K562 (cell line): ENCODE measurements around the gene ORAI2. TPM values are rescaled to one million over a fixed set of nuclear protein-coding genes. Genes with fewer than 3 reads are reported as not detected.

Experiments used
- CEBPZ ChIP-seq: fragments of 150-350 bp; IDR thresholded peaks from 2 replicates; pipeline ENCODE4 v1.6.1; 2014; ENCODE audit warnings: low read depth, mild to moderate bottlenecking, low read length, borderline replicate concordance
- DIDO1 ChIP-seq: fragments of 450-650 bp; IDR thresholded peaks from 2 replicates; pipeline ENCODE4 v1.6.1; 2016; ENCODE audit warnings: low read depth, missing biosample characterization, missing genetic modification characterization
- ETV5 ChIP-seq: sonication (generic); formaldehyde crosslinking; IDR thresholded peaks from 2 replicates; pipeline ENCODE4 v1.4.0; 2020; ENCODE audit warnings: low read depth, mild to moderate bottlenecking, missing genetic modification reagents
- HDAC6 ChIP-seq: IDR thresholded peaks from 2 replicates; pipeline ENCODE4 v1.6.1; 2012; ENCODE audit warnings: low read depth, mild to moderate bottlenecking, control low read depth, inconsistent platforms, low read length, moderate library complexity
- HDAC8 ChIP-seq: fragments of 450-650 bp; IDR thresholded peaks from 2 replicates; pipeline ENCODE4 v1.6.1; 2016; ENCODE audit warnings: mild to moderate bottlenecking, missing genetic modification characterization, moderate library complexity, missing compliant biosample characterization
- IRF1 ChIP-seq: sonication (generic); formaldehyde crosslinking; IDR thresholded peaks from 2 replicates; pipeline ENCODE4 v1.8.0; 2022; ENCODE audit warnings: missing genetic modification reagents, mild to moderate bottlenecking, borderline replicate concordance
- JUND ChIP-seq, 2 experiments: IDR thresholded peaks; 2 replicates in 1 of 2; 3 replicates in 1 of 2; pipeline ENCODE4 v1.6.1; 2011; ENCODE audit warnings: borderline replicate concordance in 2 of 2, low read depth in 2 of 2, low read length in 2 of 2, improper control_type of control experiment in 1 of 2, missing biosample characterization in 1 of 2, missing genetic modification characterization in 1 of 2, missing genetic modification reagents in 1 of 2
- MAFK ChIP-seq: IDR thresholded peaks from 2 replicates; pipeline ENCODE4 v1.6.1; 2011; ENCODE audit warnings: low read length, improper control_type of control experiment
- MITF ChIP-seq: IDR thresholded peaks from 2 replicates; pipeline ENCODE4 v1.6.1; 2014; ENCODE audit warnings: antibody characterized with exemption
- NUFIP1 ChIP-seq: fragments of 450-650 bp; IDR thresholded peaks from 2 replicates; pipeline ENCODE4 v1.6.1; 2018; ENCODE audit not compliant: partially characterized antibody
- RUNX1 ChIP-seq: sonication (generic); IDR thresholded peaks from 2 replicates; pipeline ENCODE4 v1.6.1; 2016; ENCODE audit warnings: antibody characterized with exemption, low read depth
- STAT5A ChIP-seq: IDR thresholded peaks from 2 replicates; pipeline ENCODE4 v1.6.1; 2012; ENCODE audit warnings: low read length, inconsistent platforms, borderline replicate concordance
- USF2 ChIP-seq: sonication (generic); formaldehyde crosslinking; IDR thresholded peaks from 2 replicates; pipeline ENCODE4 v1.5.0; 2020; ENCODE audit warnings: missing genetic modification reagents
- ZNF274 ChIP-seq: IDR thresholded peaks from 2 replicates; pipeline ENCODE4 v1.6.1; 2011; ENCODE audit warnings: low read depth, mild to moderate bottlenecking, low read length, moderate library complexity, borderline replicate concordance
- ZNF639 ChIP-seq, 2 experiments: fragments of 200-800 bp in 1 of 2; sonication (Bioruptor generic) in 1 of 2; sonication (generic) in 1 of 2; formaldehyde crosslinking in 1 of 2; IDR thresholded peaks in 1 of 2; conservative IDR thresholded peaks in 1 of 2; 2 replicates each; pipeline versions ENCODE4 v1.5.0 to v1.6.1; 2016 to 2020; ENCODE audit warnings: missing compliant biosample characterization in 1 of 2, missing genetic modification characterization in 1 of 2, missing genetic modification reagents in 1 of 2
- ZNF696 ChIP-seq: fragments of 250-450 bp; sonication (Bioruptor Pico); conservative IDR thresholded peaks from 2 replicates; pipeline ENCODE4 v1.4.0; 2020; ENCODE audit warnings: mild to moderate bottlenecking, moderate library complexity
- ZNF707 ChIP-seq: fragments of 250-450 bp; sonication (Bioruptor Pico); conservative IDR thresholded peaks from 2 replicates; pipeline ENCODE4 v1.8.0; 2022; ENCODE audit warnings: inconsistent platforms, mild to moderate bottlenecking, moderate library complexity
- polyA plus RNA-seq, 8 experiments: library from polyadenylated mRNA; depleted of rRNA in 4 of 8; stranded (reverse) in 5 of 8; unstranded in 3 of 8; fragments of >200 nt; fragmentation: Nextera tagmentation in 2 of 8; fragmentation: Illumina TruSeq in 1 of 8; extraction: Ambion mirVana in 2 of 8; extraction: Trizol in 1 of 8; gene quantifications; 2 replicates each; pipeline versions ENCODE4 v1.2.1 to v1.2.3, GENCODE V29; 2011 to 2014; ENCODE audit warnings: inconsistent platforms in 1 of 8, missing spikeins in 1 of 8
- total RNA-seq, 7 experiments: library from RNA; depleted of rRNA in 6 of 7; stranded (reverse); fragments of >200 nt in 6 of 7; fragmentation: Illumina TruSeq in 2 of 7; extraction: Trizol in 2 of 7; gene quantifications; 2 replicates each; pipeline versions ENCODE4 v1.2.1 to v1.2.3, GENCODE V29; 2011 to 2021; ENCODE audit warnings: low replicate concordance in 1 of 7

Gene ORAI2
- total and polyA plus RNA-seq, 9 of the 15 experiments (the other 6 are each of a cell fraction or from before 2014, with no cell fraction given) = 1.1 to 27.7 (median 9.2) TPM

- TF ChIP-seq HDAC6 = no peak
- TF ChIP-seq DIDO1 (tag) = no peak
- TF ChIP-seq USF2 (CRISPR knock-in tag) = peak; percentile 92
- TF ChIP-seq STAT5A = no peak
- 0 out of 4 replicates have a peak, but pooled peaks of 1 of the 2 experiments have one; percentile 50 for TF ChIP-seq ZNF639 (CRISPR knock-in tag; conservative IDR thresholded peaks at IDR 0.05 in 1 of 2, IDR thresholded peaks at IDR 0.05 in 1 of 2)
- TF ChIP-seq IRF1 = no peak
- TF ChIP-seq ZNF696 (CRISPR knock-in tag) = no peak
- TF ChIP-seq NUFIP1 = no peak
- no peak for TF ChIP-seq ZNF274
- no peak for TF ChIP-seq MITF
- TF ChIP-seq HDAC8 (tag) = no peak
- no peak for TF ChIP-seq ZNF707 (CRISPR knock-in tag)
- no peak for TF ChIP-seq RUNX1
- TF ChIP-seq CEBPZ = no peak
- TF ChIP-seq MAFK = no peak
- peak; percentile 31; the same call in 1 of the 2 replicates for TF ChIP-seq ETV5 (CRISPR knock-in tag)
- peak; percentile 50; the same call in 1 of the 2 replicates for TF ChIP-seq JUND (IDR thresholded peaks at IDR 0.05; ENCODE audit: borderline replicate concordance, low read depth, low read length)
- no peak; the same call in 2 of the 3 replicates for TF ChIP-seq JUND (tag; IDR thresholded peaks at IDR 0.05; ENCODE audit: borderline replicate concordance, low read depth, low read length)
These were observed at the start of gene ORAI2 (continued) for GRCh38 chr7:102433219-102434038.
